Breast epithelium (tissue), 4 donors: ENCODE results near the gene NPY2R. TPM values are rescaled to one million over a fixed set of nuclear protein-coding genes. Genes with fewer than 3 reads are reported as not detected.

Experiments used
- DNase-seq, 2 donors: peaks; one replicate each; pipeline ENCODE4 v3.0.0-alpha.2; 2019; ENCODE audit warnings: low spot score in 2 of 2
- H3K27ac ChIP-seq, 2 donors: fragments of 200-600 bp; sonication (generic) in 1 of 2; one replicate each; pipeline ENCODE4 v1.5.1; 2016 to 2019; ENCODE audit warnings: mild to moderate bottlenecking in 1 of 2
- H3K27me3 ChIP-seq, 2 donors: fragments of 200-600 bp; sonication (generic) in 1 of 2; one replicate each; pipeline versions ENCODE4 v1.5.1 to v1.6.0; 2017 to 2019; ENCODE audit warnings: control low read depth in 1 of 2, mild to moderate bottlenecking in 1 of 2
- H3K36me3 ChIP-seq: fragments of 200-600 bp; one replicate; pipeline ENCODE4 v1.5.1; 2019
- H3K4me1 ChIP-seq, 2 donors: fragments of 200-600 bp; sonication (generic); one replicate each; pipeline ENCODE4 v1.5.1; 2016 to 2019; ENCODE audit warnings: control low read depth in 1 of 2
- H3K4me3 ChIP-seq, 3 donors: fragments of 200-600 bp; sonication (generic); 1 replicate in 2 of 3; 2 replicates in 1 of 3; pipeline ENCODE4 v1.5.1; 2016 to 2019; ENCODE audit warnings: mild to moderate bottlenecking in 3 of 3, moderate library complexity in 2 of 3
- H3K9me3 ChIP-seq, 2 donors: fragments of 200-600 bp; sonication (generic) in 1 of 2; one replicate each; pipeline ENCODE4 v1.5.1; 2016 to 2019; ENCODE audit warnings: control low read depth in 1 of 2
- CTCF ChIP-seq, 3 donors: fragments of 450-650 bp; IDR thresholded peaks; one replicate each; pipeline ENCODE4 v1.5.1; 2016 to 2017; ENCODE audit warnings: antibody characterized with exemption in 3 of 3, mild to moderate bottlenecking in 3 of 3, moderate library complexity in 3 of 3
- POLR2A ChIP-seq: fragments of 450-650 bp; IDR thresholded peaks from one replicate; pipeline ENCODE4 v1.6.1; 2016; ENCODE audit warnings: antibody characterized with exemption, mild to moderate bottlenecking, moderate library complexity
- POLR2AphosphoS5 ChIP-seq, 3 donors: sonication (generic); formaldehyde crosslinking; IDR thresholded peaks; one replicate each; pipeline ENCODE4 v1.6.1; 2017; ENCODE audit warnings: antibody characterized with exemption in 3 of 3
- intact Hi-C: fragments of 100-400 bp; cut with DNase I; formaldehyde crosslinking; loops from one replicate; pipeline ENCODE4 v1.15.1; 2023; ENCODE audit warnings: low total_unique reads
- total RNA-seq, 3 donors: library from RNA; depleted of rRNA; stranded (reverse); fragments of >200 nt; gene quantifications; one replicate each; pipeline ENCODE4 v1.1.0, GENCODE V29; 2016

Gene NPY2R
- 10 to 100 TPM in 1 of 3 donors, 1 to 10 TPM in 2; 1.6 to 11.4 (median 4.4) TPM for total RNA-seq

GRCh38 chr4:155208258-155209054, at the start of gene NPY2R:
Gene NPY2R (plus strand): TSS chr4:155208636. CDS start chr4:155213940, 5,304 bp downstream.
- TF ChIP-seq POLR2AphosphoS5 (IDR thresholded peaks at IDR 0.05): no peak
- no peaks in the 10 kb centered on the region for H3K9me3 ChIP-seq
- H3K27ac ChIP-seq: no peak within 1 kb of the TSS
- peaks cover 0 to 7% of the 10 kb centered on the region in 2 donors for H3K4me1 ChIP-seq
- H3K4me3 ChIP-seq: peak within 1 kb of the TSS; percentile 32 to 62 (median 44)
- intact Hi-C loops: no loop called here
- H3K36me3 ChIP-seq: no peaks in the 10 kb centered on the region
- peaks cover 0 to 39% of the 10 kb centered on the region in 2 donors for H3K27me3 ChIP-seq
- DNase-seq: no peak

- TF ChIP-seq CTCF (IDR thresholded peaks at IDR 0.05): no peak
- TF ChIP-seq POLR2AphosphoS5 (IDR thresholded peaks at IDR 0.05): no peak
- TF ChIP-seq POLR2A: no peak
- no peak overlapping the region for H3K27ac ChIP-seq
- H3K36me3 ChIP-seq: no peaks in the 10 kb centered on the region
- H3K27me3 ChIP-seq: no peaks in the 10 kb centered on the region
- H3K9me3 ChIP-seq: no peaks in the 10 kb centered on the region
- intact Hi-C loops: loop anchor here (2.0 kb wide), 1 partner anchor 69 kb away; no protein-coding TSS in a partner anchor
- no peaks in the 10 kb centered on the region for H3K4me1 ChIP-seq
- no peak overlapping the region for H3K4me3 ChIP-seq
- no peak for DNase-seq
Observed at GRCh38 chr4:155161357-155161756, 47.1 kb upstream of the NPY2R start.

- no peaks in the 10 kb centered on the region for H3K4me1 ChIP-seq
- TF ChIP-seq CTCF (IDR thresholded peaks at IDR 0.05) (no peak), POLR2A (no peak), POLR2AphosphoS5 (IDR thresholded peaks at IDR 0.05) (no peak)
- DNase-seq: no peak
- intact Hi-C loops: no loop called here
- no peak overlapping the region for H3K4me3 ChIP-seq
- H3K9me3 ChIP-seq: peaks cover 4 to 6% of the 10 kb centered on the region in 2 donors
- H3K36me3 ChIP-seq: no peaks in the 10 kb centered on the region
- no peak overlapping the region for H3K27ac ChIP-seq
- no peaks in the 10 kb centered on the region for H3K27me3 ChIP-seq
Observed at GRCh38 chr4:155164718-155165117, 43.7 kb upstream of the NPY2R start.

GRCh38 chr4:155170569-155170968, 37.9 kb upstream of the NPY2R start:
- intact Hi-C loops: no loop called here
- no peak overlapping the region for H3K4me3 ChIP-seq
- no peaks in the 10 kb centered on the region for H3K36me3 ChIP-seq
- H3K27me3 ChIP-seq: no peaks in the 10 kb centered on the region
- TF ChIP-seq POLR2A: no peak
- no peak for TF ChIP-seq CTCF (IDR thresholded peaks at IDR 0.05)
- no peak for TF ChIP-seq POLR2AphosphoS5 (IDR thresholded peaks at IDR 0.05)
- peaks cover 4 to 10% of the 10 kb centered on the region in 2 donors for H3K9me3 ChIP-seq
- no peak overlapping the region for H3K27ac ChIP-seq
- no peaks in the 10 kb centered on the region for H3K4me1 ChIP-seq
- DNase-seq: no peak

GRCh38 chr4:155173371-155173770, 35.1 kb upstream of the NPY2R start:
- H3K4me3 ChIP-seq: no peak overlapping the region
- no peak for TF ChIP-seq POLR2A
- TF ChIP-seq POLR2AphosphoS5 (IDR thresholded peaks at IDR 0.05): no peak
- TF ChIP-seq CTCF (IDR thresholded peaks at IDR 0.05): no peak
- no peaks in the 10 kb centered on the region for H3K4me1 ChIP-seq
- intact Hi-C loops: no loop called here
- no peak for DNase-seq
- H3K27ac ChIP-seq: no peak overlapping the region
- peaks cover 4 to 10% of the 10 kb centered on the region in 2 donors for H3K9me3 ChIP-seq
- no peaks in the 10 kb centered on the region for H3K27me3 ChIP-seq
- H3K36me3 ChIP-seq: no peaks in the 10 kb centered on the region
